GM12865 (cell line): ENCODE measurements around the gene THY1.
"Not testable (repeated sequence)": the region's sequence is repeated elsewhere in the genome, so short reads cannot be mapped to it uniquely, and the experiment has no call there.

Experiments
- DNase-seq: peaks from one replicate; pipeline ENCODE4 v3.0.0; 2010; ENCODE audit warnings: low read depth
- H3K4me3 ChIP-seq: 2 replicates; pipeline ENCODE4 v1.5.1; 2011; ENCODE audit warnings: mild to moderate bottlenecking, low read depth, low read length, control low read depth
- TF ChIP-seq, protein P1 (sequence below): IDR thresholded peaks from 2 replicates; pipeline ENCODE4 v1.5.1; 2011; ENCODE audit warnings: low read length, control low read depth, low read depth, inconsistent platforms; ENCODE audit not compliant: insufficient read depth; ENCODE audit errors: missing control alignments

Gene THY1

DNA sequence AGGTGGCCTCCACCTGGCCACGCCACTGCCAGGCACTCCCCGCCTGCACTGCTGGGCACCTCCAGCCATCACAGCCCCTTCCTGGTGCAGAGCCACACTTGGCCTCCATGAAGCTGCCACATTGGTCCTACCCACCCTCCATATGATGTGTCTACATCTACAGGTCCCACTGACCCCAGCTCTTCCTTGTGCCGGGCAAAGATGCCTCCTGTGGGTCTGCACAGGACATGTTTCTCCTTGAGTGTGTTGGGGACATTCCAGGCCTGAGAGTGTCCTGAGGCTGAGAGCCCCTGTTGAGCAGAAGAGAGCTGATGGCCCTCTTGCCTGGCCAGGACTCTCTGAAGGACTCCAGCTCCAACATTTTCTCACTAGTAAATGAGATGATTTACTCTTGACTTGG lies 7.5 kb downstream of the THY1 start:
- DNase-seq = no peak
- TF ChIP-seq, protein P1, sequence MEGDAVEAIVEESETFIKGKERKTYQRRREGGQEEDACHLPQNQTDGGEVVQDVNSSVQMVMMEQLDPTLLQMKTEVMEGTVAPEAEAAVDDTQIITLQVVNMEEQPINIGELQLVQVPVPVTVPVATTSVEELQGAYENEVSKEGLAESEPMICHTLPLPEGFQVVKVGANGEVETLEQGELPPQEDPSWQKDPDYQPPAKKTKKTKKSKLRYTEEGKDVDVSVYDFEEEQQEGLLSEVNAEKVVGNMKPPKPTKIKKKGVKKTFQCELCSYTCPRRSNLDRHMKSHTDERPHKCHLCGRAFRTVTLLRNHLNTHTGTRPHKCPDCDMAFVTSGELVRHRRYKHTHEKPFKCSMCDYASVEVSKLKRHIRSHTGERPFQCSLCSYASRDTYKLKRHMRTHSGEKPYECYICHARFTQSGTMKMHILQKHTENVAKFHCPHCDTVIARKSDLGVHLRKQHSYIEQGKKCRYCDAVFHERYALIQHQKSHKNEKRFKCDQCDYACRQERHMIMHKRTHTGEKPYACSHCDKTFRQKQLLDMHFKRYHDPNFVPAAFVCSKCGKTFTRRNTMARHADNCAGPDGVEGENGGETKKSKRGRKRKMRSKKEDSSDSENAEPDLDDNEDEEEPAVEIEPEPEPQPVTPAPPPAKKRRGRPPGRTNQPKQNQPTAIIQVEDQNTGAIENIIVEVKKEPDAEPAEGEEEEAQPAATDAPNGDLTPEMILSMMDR = no peak
- no peak overlapping the region for H3K4me3 ChIP-seq

DNA sequence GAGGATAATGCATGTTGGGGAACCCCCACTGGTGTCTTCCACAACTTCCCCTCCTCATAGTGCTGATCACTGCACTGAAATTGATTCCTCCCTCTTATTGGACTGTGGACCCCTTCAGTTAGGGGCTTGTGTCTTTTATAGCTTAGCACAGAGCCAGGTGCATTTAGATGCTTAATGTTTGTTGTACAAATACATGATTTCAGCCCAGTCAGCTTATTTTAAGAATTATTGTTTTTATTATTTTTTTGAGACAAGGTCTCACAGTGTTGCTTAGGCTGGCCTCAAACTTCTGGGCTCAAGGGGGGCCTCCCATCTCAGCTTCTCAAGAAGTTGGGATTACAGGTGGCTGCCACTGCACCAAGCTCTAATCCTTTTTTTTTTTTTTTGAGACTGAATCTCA lies 8.2 kb downstream of the THY1 start:
- no peak overlapping the region for H3K4me3 ChIP-seq
- TF ChIP-seq, protein P1 = no peak
- DNase-seq = no peak

DNA sequence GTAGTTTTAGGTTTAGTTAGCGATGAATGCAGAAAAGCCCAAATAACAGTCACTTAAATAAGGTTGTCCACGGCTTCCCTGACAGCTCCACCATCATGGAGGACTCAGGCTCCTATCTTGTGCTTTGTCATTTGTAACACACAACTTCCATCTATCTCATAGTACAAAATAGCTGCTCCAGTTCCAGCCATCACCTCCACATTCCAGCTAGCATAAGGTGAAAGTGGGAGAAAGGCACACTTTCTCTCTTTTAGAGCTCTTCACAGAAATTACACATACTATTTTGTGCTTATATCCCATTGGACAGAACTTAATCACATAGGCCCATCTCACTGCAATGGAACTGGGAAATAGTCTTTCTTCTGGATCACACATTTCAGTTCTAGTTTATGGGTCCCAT lies 8.7 kb downstream of the THY1 start:
- no peak overlapping the region for H3K4me3 ChIP-seq
- DNase-seq = no peak
- TF ChIP-seq, protein P1 = no peak

DNA sequence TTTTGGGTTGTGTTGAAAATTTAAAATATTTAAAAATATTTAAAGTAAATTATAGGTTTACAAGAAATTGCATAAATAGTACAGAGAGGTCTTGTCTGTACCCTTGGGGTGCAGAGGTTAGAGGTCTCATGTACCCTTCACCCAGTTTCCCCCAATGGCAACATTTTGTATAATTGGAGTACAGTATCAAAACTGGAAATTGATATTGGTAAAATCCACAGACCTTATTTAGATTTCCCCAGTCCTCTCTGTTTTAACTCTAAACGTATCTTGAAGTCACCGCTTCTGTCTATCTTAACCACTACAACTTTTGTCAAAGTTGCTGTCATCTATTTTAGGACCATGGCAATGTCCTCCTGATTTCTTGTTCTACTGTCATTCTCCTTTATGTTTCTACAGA lies 10.9 kb downstream of the THY1 start:
- DNase-seq = no peak
- H3K4me3 ChIP-seq = no peak overlapping the region
- TF ChIP-seq, protein P1 = no peak

DNA sequence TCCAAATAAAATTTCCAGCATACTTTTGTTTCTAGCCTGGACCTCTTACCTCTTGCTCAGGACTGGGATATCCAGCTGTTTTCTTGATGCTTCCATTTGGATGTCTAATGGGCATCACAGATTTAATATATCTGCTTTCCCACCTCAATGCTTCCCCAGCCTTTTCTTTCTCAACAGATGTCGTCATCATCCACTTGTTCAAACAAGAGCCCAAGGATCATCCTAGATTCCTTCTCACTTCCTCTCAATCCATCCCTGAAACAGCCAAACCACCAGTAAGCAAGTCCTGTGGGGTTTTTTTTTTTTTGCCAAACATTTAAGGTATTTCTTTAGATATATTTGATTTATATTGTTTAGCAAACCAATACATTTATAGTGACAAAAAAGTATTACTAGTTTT lies 12.5 kb downstream of the THY1 start:
- H3K4me3 ChIP-seq = no peak overlapping the region
- DNase-seq = no peak
- TF ChIP-seq, protein P1 = no peak

DNA sequence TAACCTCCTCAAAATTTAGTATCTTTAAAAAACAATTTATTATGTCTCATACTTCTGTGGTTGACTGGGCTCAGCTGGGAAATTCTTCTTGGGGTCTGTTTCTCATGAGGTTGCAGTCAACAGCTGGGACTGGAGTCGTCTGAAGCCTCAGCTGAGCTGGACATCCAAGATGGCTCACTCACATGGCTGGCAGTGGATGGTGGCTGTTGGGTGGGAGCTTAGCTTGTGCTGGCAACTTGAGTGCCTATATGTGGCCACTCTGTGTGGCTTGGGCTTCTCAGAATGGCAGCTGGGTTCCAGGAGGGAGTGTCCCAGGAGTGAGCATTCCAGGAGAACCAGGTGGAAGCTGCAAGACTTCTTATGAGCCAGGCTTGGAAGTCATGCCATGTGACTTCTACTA lies 13.2 kb downstream of the THY1 start:
- TF ChIP-seq, protein P1 = no peak
- no peak for DNase-seq
- H3K4me3 ChIP-seq = no peak overlapping the region

DNA sequence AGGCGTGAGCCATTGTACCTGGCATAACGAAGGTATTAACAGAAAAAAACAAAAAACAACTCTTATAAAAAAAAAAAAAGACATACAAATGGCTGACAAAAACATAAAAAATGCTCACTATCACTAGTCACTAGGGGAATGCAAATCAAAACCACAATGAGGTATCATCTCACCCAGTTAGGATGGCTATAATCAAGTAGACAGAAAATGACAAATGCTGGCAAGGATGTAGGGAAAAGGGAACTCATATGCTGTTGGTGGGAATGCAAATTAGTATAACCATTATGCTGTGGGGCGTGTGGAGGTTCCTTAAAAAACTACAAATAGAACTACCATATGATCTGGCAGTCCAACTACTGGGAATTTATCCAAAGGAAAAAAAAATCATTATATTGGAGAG lies 17.0 kb downstream of the THY1 start:
- DNase-seq = no peak
- no peak overlapping the region for H3K4me3 ChIP-seq
- TF ChIP-seq, protein P1 = no peak

DNA sequence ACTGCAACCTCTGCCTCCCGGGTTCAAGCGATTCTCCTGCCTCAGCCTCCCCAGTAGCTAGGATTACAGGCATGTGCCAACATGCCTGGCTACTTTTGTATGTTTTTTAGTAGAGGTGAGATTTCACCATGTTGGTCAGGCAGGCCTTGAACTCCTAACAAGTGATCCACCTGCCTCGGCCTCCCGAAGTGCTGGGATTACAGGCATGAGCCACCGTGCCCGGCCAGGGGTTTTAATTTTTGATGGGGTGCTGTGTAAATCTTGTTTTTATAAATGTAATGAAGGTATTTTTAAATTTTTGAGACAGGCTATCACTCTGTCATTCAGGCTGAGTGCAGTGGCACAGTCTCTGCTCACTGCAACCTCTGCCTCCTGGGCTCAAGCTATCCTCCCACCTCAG lies 17.5 kb downstream of the THY1 start:
- H3K4me3 ChIP-seq, DNase-seq: not testable (repeated sequence)
